ENCODE data around the gene GADD45GIP1.

The GADD45GIP1 gene

GRCh38 chr19:12907166-12907565 is 49.9 kb downstream of the GADD45GIP1 start:
- no peak for DNase-seq (ENCODE audit: low spot score)
